Measurements from ENCODE around the gene RBM17. TPM values are rescaled to one million over a fixed set of nuclear protein-coding genes. Genes with fewer than 3 reads are reported as not detected.
"Not testable (repeated sequence)": the region's sequence is repeated elsewhere in the genome, so short reads cannot be mapped to it uniquely, and the experiment has no call there.

The RBM17 gene
- total and polyA plus RNA-seq, 4 donors: 16.5 to 44.8 (median 34.1) TPM

DNA sequence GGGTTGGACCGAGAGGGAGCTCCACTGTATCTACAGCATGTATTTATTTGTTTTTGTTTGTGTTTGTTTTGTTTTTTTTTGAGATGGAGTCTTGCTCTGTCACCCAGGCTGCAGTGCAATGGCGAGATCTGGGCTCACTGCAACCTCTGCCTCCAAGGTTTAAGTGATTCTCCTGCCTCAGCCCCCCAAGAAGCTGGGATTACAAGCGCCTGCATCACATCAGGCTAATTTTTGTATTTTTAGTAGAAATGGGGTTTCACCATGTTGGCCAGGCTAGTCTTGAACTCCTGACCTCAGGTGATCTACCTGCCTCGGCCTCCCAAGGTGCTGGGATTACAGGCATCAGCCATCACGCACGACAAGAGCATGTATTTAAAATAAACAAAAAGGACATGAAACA lies 45.5 kb upstream of the RBM17 start:
- not testable (repeated sequence) for H3K36me3 ChIP-seq (ENCODE audit: control insufficient read depth in 4 of 4, insufficient read depth in 3 of 4, low read depth in 1 of 4, low read length in 3 of 4); H3K4me1 ChIP-seq (ENCODE audit: control insufficient read depth in 4 of 4, insufficient read depth in 4 of 4, low read length in 3 of 4); H3K4me3 ChIP-seq (ENCODE audit: low read depth in 1 of 3, low read length in 3 of 3); DNase-seq (ENCODE audit: low spot score); H3K9ac ChIP-seq (ENCODE audit: low read depth in 1 of 2, low read length in 2 of 2); H3K27ac ChIP-seq (ENCODE audit: low read depth in 1 of 2, low read length in 2 of 2); H3K27me3 ChIP-seq (ENCODE audit: control insufficient read depth in 4 of 4, insufficient read depth in 4 of 4, low read length in 3 of 4); H3K9me3 ChIP-seq (ENCODE audit: control insufficient read depth in 4 of 4, low read length in 3 of 4)
- 85% methylated on average over 6 of the region's 6 CpGs for WGBS

DNA sequence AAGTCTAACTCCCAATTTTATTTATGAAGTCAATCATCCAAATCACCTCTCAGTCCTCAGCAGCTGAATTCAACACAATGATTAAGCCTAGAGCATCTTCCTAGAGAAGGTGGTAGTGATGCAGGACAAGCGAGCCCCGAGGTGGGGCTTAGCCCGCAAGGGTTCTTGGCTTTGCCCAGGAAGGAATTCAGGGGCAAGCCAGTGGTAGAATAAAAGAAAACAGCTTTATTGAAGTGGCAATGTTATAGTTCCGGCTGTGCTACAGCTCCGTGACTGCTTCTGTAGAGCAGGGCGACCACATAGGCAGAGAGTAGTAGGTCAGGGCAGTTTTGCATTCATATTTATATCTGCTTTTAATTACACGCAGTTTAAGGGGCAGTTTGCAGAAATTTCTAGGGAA lies 44.8 kb upstream of the RBM17 start:
- Histone ChIP-seq H3K4me3 (ENCODE audit: low read depth in 1 of 3, low read length in 3 of 3) (no peak overlapping the region), H3K9me3 (ENCODE audit: control insufficient read depth in 4 of 4, low read length in 3 of 4) (no peaks in the 10 kb centered on the region), H3K27ac (ENCODE audit: low read depth in 1 of 2, low read length in 2 of 2) (no peak overlapping the region), H3K27me3 (ENCODE audit: control insufficient read depth in 4 of 4, insufficient read depth in 4 of 4, low read length in 3 of 4) (no peaks in the 10 kb centered on the region), H3K36me3 (ENCODE audit: control insufficient read depth in 4 of 4, insufficient read depth in 3 of 4, low read depth in 1 of 4, low read length in 3 of 4) (no peaks in the 10 kb centered on the region), H3K4me1 (ENCODE audit: control insufficient read depth in 4 of 4, insufficient read depth in 4 of 4, low read length in 3 of 4) (no peaks in the 10 kb centered on the region), H3K9ac (ENCODE audit: low read depth in 1 of 2, low read length in 2 of 2) (no peak overlapping the region)
- TF ChIP-seq, protein P1, sequence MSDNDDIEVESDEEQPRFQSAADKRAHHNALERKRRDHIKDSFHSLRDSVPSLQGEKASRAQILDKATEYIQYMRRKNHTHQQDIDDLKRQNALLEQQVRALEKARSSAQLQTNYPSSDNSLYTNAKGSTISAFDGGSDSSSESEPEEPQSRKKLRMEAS (IDR thresholded peaks at IDR 0.05): no peak
- no peak for TF ChIP-seq FOXA2 (IDR thresholded peaks at IDR 0.05)
- TF ChIP-seq, protein P2, sequence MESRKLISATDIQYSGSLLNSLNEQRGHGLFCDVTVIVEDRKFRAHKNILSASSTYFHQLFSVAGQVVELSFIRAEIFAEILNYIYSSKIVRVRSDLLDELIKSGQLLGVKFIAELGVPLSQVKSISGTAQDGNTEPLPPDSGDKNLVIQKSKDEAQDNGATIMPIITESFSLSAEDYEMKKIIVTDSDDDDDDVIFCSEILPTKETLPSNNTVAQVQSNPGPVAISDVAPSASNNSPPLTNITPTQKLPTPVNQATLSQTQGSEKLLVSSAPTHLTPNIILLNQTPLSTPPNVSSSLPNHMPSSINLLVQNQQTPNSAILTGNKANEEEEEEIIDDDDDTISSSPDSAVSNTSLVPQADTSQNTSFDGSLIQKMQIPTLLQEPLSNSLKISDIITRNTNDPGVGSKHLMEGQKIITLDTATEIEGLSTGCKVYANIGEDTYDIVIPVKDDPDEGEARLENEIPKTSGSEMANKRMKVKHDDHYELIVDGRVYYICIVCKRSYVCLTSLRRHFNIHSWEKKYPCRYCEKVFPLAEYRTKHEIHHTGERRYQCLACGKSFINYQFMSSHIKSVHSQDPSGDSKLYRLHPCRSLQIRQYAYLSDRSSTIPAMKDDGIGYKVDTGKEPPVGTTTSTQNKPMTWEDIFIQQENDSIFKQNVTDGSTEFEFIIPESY (IDR thresholded peaks at IDR 0.05): no peak
- TF ChIP-seq, protein P3, sequence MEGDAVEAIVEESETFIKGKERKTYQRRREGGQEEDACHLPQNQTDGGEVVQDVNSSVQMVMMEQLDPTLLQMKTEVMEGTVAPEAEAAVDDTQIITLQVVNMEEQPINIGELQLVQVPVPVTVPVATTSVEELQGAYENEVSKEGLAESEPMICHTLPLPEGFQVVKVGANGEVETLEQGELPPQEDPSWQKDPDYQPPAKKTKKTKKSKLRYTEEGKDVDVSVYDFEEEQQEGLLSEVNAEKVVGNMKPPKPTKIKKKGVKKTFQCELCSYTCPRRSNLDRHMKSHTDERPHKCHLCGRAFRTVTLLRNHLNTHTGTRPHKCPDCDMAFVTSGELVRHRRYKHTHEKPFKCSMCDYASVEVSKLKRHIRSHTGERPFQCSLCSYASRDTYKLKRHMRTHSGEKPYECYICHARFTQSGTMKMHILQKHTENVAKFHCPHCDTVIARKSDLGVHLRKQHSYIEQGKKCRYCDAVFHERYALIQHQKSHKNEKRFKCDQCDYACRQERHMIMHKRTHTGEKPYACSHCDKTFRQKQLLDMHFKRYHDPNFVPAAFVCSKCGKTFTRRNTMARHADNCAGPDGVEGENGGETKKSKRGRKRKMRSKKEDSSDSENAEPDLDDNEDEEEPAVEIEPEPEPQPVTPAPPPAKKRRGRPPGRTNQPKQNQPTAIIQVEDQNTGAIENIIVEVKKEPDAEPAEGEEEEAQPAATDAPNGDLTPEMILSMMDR (IDR thresholded peaks at IDR 0.05; ENCODE audit: low read depth, low read length, missing input control): no peak
- no peak for TF ChIP-seq EGR1 (IDR thresholded peaks at IDR 0.05; ENCODE audit: low read depth in 2 of 2)
- TF ChIP-seq JUND (IDR thresholded peaks at IDR 0.05): no peak
- TF ChIP-seq YY1 (IDR thresholded peaks at IDR 0.05): no peak
- TF ChIP-seq GABPA (IDR thresholded peaks at IDR 0.05 in 1 of 2, conservative IDR thresholded peaks at IDR 0.05 in 1 of 2): no peak
- no peak for TF ChIP-seq SP1 (IDR thresholded peaks at IDR 0.05)
- TF ChIP-seq NR2F2 (IDR thresholded peaks at IDR 0.05): no peak
- no peak for DNase-seq (ENCODE audit: low spot score)
- 81% methylated on average over 7 of the region's 7 CpGs for WGBS

DNA sequence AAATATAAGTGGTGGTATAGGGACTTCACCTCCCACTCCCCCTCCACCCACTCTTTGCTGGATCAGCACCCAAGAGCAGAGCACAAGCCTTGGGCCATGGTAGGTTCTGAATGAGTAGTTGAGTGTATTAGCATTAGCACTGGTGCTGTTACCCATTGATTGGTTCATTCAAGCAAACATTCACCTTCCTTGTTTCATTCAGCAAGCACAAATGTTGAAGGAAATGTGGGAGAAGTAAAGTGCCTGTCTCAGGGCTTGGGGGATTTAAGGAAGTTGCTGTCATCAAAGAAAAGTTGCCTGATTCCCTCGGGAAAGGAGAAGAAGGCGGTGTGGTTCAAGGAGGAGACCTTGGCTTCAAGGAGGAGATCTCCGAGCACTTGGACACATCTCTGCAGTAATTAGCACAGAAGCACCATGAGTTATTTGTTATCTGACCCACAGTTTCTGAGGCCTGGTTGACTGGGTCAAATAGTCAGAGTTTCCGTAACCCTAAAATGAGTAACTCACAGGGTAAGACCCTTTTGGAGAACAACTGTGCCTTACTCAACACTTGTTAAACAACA lies 44.0 kb upstream of the RBM17 start:
- DNase-seq (ENCODE audit: low spot score): no peak
- H3K27me3 ChIP-seq (ENCODE audit: control insufficient read depth in 4 of 4, insufficient read depth in 4 of 4, low read length in 3 of 4): no peaks in the 10 kb centered on the region
- H3K9ac ChIP-seq (ENCODE audit: low read depth in 1 of 2, low read length in 2 of 2): no peak overlapping the region
- no peak overlapping the region for H3K4me3 ChIP-seq (ENCODE audit: low read depth in 1 of 3, low read length in 3 of 3)
- 79% methylated on average over 4 of the region's 4 CpGs for WGBS
- no peaks in the 10 kb centered on the region for H3K4me1 ChIP-seq (ENCODE audit: control insufficient read depth in 4 of 4, insufficient read depth in 4 of 4, low read length in 3 of 4)
- H3K27ac ChIP-seq (ENCODE audit: low read depth in 1 of 2, low read length in 2 of 2): no peak overlapping the region
- no peaks in the 10 kb centered on the region for H3K9me3 ChIP-seq (ENCODE audit: control insufficient read depth in 4 of 4, low read length in 3 of 4)
- H3K36me3 ChIP-seq (ENCODE audit: control insufficient read depth in 4 of 4, insufficient read depth in 3 of 4, low read depth in 1 of 4, low read length in 3 of 4): no peaks in the 10 kb centered on the region
- no peak for TF ChIP-seq TAF1 (conservative IDR thresholded peaks at IDR 0.05)
- no peak for TF ChIP-seq EGR1 (IDR thresholded peaks at IDR 0.05; ENCODE audit: low read depth in 2 of 2)
- TF ChIP-seq, protein P2 (IDR thresholded peaks at IDR 0.05): no peak
- TF ChIP-seq NR2F2 (IDR thresholded peaks at IDR 0.05): no peak
